Heart right ventricle (tissue), 16 donors: ENCODE results near the gene TULP3. TPM values are rescaled to one million over a fixed set of nuclear protein-coding genes. Genes with fewer than 3 reads are reported as not detected.

Source experiments
- ATAC-seq, 8 donors: fragments of 200-7000 bp; cut with Tn5 transposase; one replicate each; pipeline ENCODE4 v1.9.1; 2020; ENCODE audit warnings: mild to moderate bottlenecking in 8 of 8, moderate library complexity in 8 of 8, moderate number of reproducible peaks in 1 of 8
- DNase-seq, 2 donors: peaks; one replicate each; pipeline ENCODE4 v3.0.0-alpha.2; 2020
- H3K27ac ChIP-seq, 10 donors: fragments of 200-600 bp; sonication (generic) in 2 of 10; one replicate each; pipeline versions ENCODE4 v1.5.0 to v1.8.0; 2020 to 2022; ENCODE audit warnings: mild to moderate bottlenecking in 3 of 10
- H3K27me3 ChIP-seq, 7 donors: fragments of 200-600 bp; one replicate each; pipeline ENCODE4 v1.8.0; 2021 to 2022; ENCODE audit warnings: mild to moderate bottlenecking in 2 of 7
- H3K36me3 ChIP-seq, 9 donors: fragments of 200-600 bp; sonication (generic) in 1 of 9; one replicate each; pipeline versions ENCODE4 v1.5.0 to v1.8.0; 2020 to 2022; ENCODE audit warnings: mild to moderate bottlenecking in 2 of 9
- H3K4me1 ChIP-seq, 9 donors: fragments of 200-600 bp; sonication (generic) in 1 of 9; one replicate each; pipeline versions ENCODE4 v1.5.0 to v1.8.0; 2020 to 2022; ENCODE audit warnings: mild to moderate bottlenecking in 4 of 9
- H3K4me3 ChIP-seq, 10 donors: fragments of 200-600 bp; sonication (generic) in 2 of 10; one replicate each; pipeline versions ENCODE4 v1.5.0 to v1.8.0; 2020 to 2022; ENCODE audit warnings: mild to moderate bottlenecking in 7 of 10, moderate library complexity in 2 of 10
- H3K9me3 ChIP-seq, 11 donors: fragments of 200-600 bp in 10 of 11; sonication (generic) in 2 of 11; one replicate each; pipeline versions ENCODE4 v1.5.0 to v1.8.0; 2013 to 2022; ENCODE audit warnings: mild to moderate bottlenecking in 2 of 11, control low read depth in 1 of 11, moderate library complexity in 1 of 11
- WGBS, 2 donors: extraction: QIAGEN DNeasy Blood & Tissue Kit; methylation state at CpG; one replicate each; pipeline ENCODE4 v1.1.7; 2013; ENCODE audit warnings: inconsistent platforms in 1 of 2; 5-methylcytosine and 5-hydroxymethylcytosine counted together
- intact Hi-C, 10 donors: fragments of 100-400 bp; cut with DNase I; formaldehyde crosslinking; loops; one replicate each; pipeline versions ENCODE4 v1.11.1 to v1.14.2; 2022
- polyA plus RNA-seq, 2 donors: library from polyadenylated mRNA; stranded (reverse); fragments of 200-250 nt; gene quantifications; one replicate each; pipeline ENCODE4 v1.2.3, GENCODE V29; 2013
- total RNA-seq, 10 donors: library from RNA; stranded (reverse); fragmentation: NEBNext Ultra II Directional in 3 of 10; extraction: Animal tissue kit (Norgen Biotek cat#: 25700) in 3 of 10; gene quantifications; one replicate each; pipeline versions ENCODE4 v1.2.1 to v1.2.4, GENCODE V29; 2021 to 2023
- TF ChIP-seq, protein P1 (sequence below), 9 donors: fragments of 200-600 bp; sonication (generic) in 2 of 9; IDR thresholded peaks; one replicate each; pipeline versions ENCODE4 v1.5.0 to v1.8.0; 2021 to 2022; ENCODE audit warnings: antibody characterized with exemption in 9 of 9, mild to moderate bottlenecking in 5 of 9, moderate library complexity in 1 of 9
- donor health status: Arrhythmogenic right ventricular cardiomyopathy.
- donor health status: ischemic (EF 13 %, LVEDD 7.1; RV severe dilation, severe dysfunction).
- donor health status: healthy with polysubstance abuse.
- donor health status: DM: no; HTN: yes; CAD: no.
- donor health status: DM: no; HTN: no; CAD: no.
- donor health status: ischemic (EF 25% LVEDD 6.9; RV normal size, moderate dysfunction).
- donor health status: ischemic (EF 25% LVEDD 5.7; RV mildly dilated, moderate dysfunction).
- donor health status: healthy.
- donor health status: DM: yes; HTN: yes; CAD: no.
- donor health status: Ischemic cardiomyopathy.
- donor health status: ischemic (EF 35%, LVEDD 5.7; RV mildly dilated, moderate dysfunction).
- donor health status: nonischemic (EF 11% LVEDD 7.7; RV severe dilation, severe dysfunction).
- donor health status: DM: yes; HTN: yes; CAD: no.
- donor health status: PGD.
- donor health status: ischemic (EF 29% LVEDD 5.4; RV normal size, mild dysfunction).
- donor health status: nonischemic (EF 23%, LVEDD 6.1; RV moderate dilation, normal function).

The TULP3 gene
- total and polyA plus RNA-seq, 12 donors = 4.0 to 7.3 (median 5.0) TPM

DNA sequence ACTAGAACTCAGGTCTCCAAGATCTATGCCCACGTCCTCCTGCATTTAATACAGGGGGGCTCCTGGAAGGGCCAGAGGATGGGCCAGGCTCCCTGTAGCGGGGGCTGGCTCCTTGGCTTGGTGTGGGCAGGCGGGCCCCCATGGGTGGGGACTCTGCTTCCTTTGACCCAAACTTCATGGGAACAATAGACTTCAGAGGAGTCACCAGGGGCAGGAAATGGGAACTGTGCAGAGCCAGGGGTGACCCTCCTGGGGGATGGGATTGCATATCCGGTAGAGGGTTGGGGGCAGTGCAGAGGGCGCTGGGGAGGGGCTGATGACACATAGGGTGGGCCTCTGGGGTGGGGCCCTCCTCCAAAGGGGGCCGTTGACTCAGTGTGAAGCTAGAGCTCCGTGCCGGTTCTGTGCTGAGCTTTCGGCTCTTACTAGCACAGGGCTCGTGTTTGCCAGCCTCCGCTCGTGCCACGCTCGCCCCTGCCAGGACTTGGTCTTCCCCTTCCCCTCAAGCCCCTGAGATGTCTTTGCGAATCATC lies 73.1 kb downstream of the TULP3 start:
- Histone ChIP-seq H3K4me1 (peaks cover 0 to 47% (median 17%) of the 10 kb centered on the region in 9 donors), H3K9me3 (no peaks in the 10 kb centered on the region), H3K4me3 (peak overlapping the region in 8 of 10 donors; percentile 4 to 39 (median 24)), H3K27ac (peak overlapping the region; percentile 64 to 93 (median 86)), H3K27me3 (peaks cover 0 to 39% (median 0%) of the 10 kb centered on the region in 7 donors), H3K36me3 (peaks cover 0 to 5% (median 0%) of the 10 kb centered on the region in 9 donors)
- TF ChIP-seq, protein P1, sequence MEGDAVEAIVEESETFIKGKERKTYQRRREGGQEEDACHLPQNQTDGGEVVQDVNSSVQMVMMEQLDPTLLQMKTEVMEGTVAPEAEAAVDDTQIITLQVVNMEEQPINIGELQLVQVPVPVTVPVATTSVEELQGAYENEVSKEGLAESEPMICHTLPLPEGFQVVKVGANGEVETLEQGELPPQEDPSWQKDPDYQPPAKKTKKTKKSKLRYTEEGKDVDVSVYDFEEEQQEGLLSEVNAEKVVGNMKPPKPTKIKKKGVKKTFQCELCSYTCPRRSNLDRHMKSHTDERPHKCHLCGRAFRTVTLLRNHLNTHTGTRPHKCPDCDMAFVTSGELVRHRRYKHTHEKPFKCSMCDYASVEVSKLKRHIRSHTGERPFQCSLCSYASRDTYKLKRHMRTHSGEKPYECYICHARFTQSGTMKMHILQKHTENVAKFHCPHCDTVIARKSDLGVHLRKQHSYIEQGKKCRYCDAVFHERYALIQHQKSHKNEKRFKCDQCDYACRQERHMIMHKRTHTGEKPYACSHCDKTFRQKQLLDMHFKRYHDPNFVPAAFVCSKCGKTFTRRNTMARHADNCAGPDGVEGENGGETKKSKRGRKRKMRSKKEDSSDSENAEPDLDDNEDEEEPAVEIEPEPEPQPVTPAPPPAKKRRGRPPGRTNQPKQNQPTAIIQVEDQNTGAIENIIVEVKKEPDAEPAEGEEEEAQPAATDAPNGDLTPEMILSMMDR (IDR thresholded peaks at IDR 0.05) = no peak
- intact Hi-C loops = loop anchor here in 5 of 10 donors (5.0 to 10.0 kb wide), 2 partner anchors 68 to 71 kb away; no protein-coding TSS in a partner anchor
- 55 to 67% methylated on average over 15 of the region's 15 CpGs for WGBS, 2 donors
- DNase-seq (peak; percentile 55 to 76), ATAC-seq (peak; percentile 59 to 86 (median 77))

DNA sequence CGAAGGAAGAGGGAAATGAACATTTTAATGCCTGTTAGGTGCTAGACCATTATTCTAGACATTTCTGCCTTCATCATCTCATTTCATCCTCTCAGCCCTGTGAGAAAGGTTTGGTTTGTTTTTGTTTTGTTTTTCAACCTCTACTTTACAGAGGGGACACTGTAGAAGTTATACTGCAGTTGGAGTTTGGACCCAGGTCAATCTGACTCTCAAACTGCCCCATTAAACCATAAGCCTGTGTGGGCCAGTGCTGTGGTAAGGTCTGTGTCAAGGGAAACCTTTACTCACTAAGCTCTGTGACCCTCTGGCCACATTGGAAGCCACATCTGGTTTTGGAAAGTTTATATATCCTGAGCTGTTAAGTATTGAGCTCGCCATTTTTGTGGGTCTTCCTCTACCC lies 77.0 kb downstream of the TULP3 start:
- intact Hi-C loops = loop anchor here in 2 of 10 donors (10.0 kb wide), 1 partner anchor 67 kb away; no protein-coding TSS in a partner anchor

DNA sequence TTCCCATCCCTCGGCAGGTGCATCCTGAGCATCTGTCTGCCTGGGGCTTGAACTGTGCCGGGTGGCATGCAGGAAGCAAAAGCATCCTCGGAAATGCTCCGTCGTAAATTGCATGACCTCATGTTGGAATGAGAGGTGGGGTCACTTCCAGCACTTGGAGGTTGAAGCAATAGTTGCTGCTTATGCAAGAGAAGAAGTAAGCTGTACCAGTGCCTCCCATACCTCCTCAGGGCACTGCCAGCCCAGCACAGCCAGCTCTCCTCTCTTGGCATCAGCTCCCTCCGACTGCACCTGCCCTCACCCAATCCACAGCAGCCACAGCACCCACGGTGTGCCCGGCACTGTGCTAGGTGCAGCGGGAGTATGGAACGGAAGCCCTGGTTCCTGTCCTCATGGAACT lies 80.1 kb downstream of the TULP3 start:
- Histone ChIP-seq H3K27me3 (no peaks in the 10 kb centered on the region), H3K4me3 (no peak overlapping the region), H3K4me1 (peaks cover 0 to 15% (median 7%) of the 10 kb centered on the region in 9 donors), H3K27ac (no peak overlapping the region), H3K36me3 (peaks cover 0 to 25% (median 0%) of the 10 kb centered on the region in 9 donors), H3K9me3 (no peaks in the 10 kb centered on the region)
- 76 to 78% methylated on average over 10 of the region's 10 CpGs for WGBS, 2 donors
- intact Hi-C loops = no loop called here
- no peak for ATAC-seq
- TF ChIP-seq, protein P1 (IDR thresholded peaks at IDR 0.05) = no peak
- DNase-seq = no peak

More for the DNA sequence above, 77.0 kb downstream of the TULP3 start:
- H3K36me3 ChIP-seq = peaks cover 0 to 25% (median 0%) of the 10 kb centered on the region in 9 donors
- peaks cover 0 to 26% (median 6%) of the 10 kb centered on the region in 9 donors for H3K4me1 ChIP-seq
- no peak for ATAC-seq
- no peak overlapping the region for H3K4me3 ChIP-seq
- no peak for DNase-seq
- H3K27ac ChIP-seq = no peak overlapping the region
- peaks cover 0 to 11% (median 0%) of the 10 kb centered on the region in 7 donors for H3K27me3 ChIP-seq
- TF ChIP-seq, protein P1 (IDR thresholded peaks at IDR 0.05) = no peak
- no peaks in the 10 kb centered on the region for H3K9me3 ChIP-seq
- 93 to 94% methylated on average over 2 of the region's 2 CpGs for WGBS, 2 donors

DNA sequence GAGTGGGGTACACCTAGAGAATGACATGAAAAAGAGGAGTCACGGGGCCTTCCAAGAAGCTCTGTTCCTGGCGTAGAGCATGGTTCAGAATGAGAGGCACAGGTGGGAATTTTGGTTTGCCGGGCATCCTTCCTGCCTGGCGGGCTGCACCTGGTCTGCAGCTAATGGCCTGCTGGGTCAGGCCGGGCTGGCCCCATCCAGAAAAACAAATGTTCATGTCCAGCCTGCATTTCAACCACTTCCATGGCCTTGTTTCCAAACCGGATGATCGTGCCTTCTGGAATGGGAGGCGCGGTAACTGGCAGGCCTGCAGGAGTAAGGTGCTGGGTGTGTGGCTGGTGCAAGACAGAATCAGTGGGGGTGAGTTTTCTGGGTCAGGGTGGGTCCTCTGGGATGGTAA lies 82.9 kb downstream of the TULP3 start:
- Histone ChIP-seq H3K27ac (no peak overlapping the region), H3K4me1 (peaks cover 0 to 27% (median 11%) of the 10 kb centered on the region in 9 donors), H3K36me3 (peaks cover 0 to 23% (median 0%) of the 10 kb centered on the region in 9 donors), H3K27me3 (no peaks in the 10 kb centered on the region), H3K4me3 (no peak overlapping the region), H3K9me3 (no peaks in the 10 kb centered on the region)
- no peak for DNase-seq
- ATAC-seq = no peak
- WGBS, 2 donors = 94 to 95% methylated on average over 9 of the region's 9 CpGs
- intact Hi-C loops = no loop called here
- TF ChIP-seq, protein P1 (IDR thresholded peaks at IDR 0.05) = no peak
